OCI-M1 (cell line): ENCODE data around the gene IRF2BPL.

Source experiments
- DNase-seq: peaks from one replicate; lab custom pipeline; 2025; lab: John Stamatoyannopoulos, UW

IRF2BPL gene

DNA sequence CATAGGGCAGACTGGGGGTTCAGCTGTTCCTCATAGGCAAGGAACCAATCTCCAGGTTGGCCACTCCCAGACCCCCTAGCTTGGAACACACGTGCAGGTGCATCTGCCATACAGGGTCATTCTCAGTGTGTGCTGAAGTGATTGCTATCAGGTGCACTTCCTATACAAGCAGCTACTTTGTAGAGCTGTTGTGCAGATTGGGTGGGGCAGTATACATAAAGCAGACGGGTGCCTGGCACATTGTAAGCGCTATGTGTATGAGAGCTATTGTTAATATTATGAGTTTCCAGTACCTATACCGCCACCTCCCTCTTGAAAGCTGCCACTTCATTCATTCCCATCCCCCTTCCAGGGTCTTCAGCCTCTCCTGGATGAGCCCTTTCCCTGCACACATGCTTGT lies 17.3 kb downstream of the IRF2BPL start:
- no peak for DNase-seq

DNA sequence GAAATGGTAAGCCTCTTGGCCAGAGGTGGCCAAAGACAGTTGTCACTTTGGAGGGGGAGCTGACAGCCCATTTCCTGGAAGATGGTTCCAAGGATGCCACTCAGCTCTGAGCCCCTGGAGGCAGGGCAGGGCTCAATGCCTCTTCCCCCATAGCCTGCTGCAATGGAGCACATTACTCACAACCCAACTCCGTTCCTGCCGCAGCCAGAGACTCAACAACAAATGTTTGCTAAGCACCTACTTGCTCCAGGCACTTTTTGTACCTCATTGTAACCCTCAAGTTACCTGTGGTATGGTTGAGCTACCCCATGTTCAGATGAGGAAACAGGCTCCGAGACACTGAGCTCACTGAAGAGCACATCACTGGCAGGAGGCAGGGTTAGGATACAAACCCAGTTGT lies 19.5 kb downstream of the IRF2BPL start:
- DNase-seq = no peak

DNA sequence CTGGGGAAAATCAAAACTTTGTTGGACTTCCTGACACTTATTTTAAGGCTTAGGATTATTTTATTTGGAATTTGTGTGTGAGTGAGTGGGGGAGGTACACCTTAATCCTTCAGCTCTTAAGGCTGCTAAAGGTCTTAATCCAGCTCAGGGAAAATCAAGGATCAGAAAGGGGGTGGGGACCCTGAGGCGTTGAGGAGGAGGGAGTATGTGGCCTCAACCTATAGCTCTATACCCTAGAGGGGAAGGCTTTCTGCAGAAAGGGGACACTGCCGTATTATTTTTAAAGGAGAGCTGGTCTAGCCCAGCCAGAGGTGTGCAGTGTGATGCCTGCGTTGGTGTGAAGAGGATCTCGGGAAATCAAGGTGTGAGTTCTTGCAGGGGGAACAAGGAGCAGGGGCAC lies 20.0 kb downstream of the IRF2BPL start:
- no peak for DNase-seq

DNA sequence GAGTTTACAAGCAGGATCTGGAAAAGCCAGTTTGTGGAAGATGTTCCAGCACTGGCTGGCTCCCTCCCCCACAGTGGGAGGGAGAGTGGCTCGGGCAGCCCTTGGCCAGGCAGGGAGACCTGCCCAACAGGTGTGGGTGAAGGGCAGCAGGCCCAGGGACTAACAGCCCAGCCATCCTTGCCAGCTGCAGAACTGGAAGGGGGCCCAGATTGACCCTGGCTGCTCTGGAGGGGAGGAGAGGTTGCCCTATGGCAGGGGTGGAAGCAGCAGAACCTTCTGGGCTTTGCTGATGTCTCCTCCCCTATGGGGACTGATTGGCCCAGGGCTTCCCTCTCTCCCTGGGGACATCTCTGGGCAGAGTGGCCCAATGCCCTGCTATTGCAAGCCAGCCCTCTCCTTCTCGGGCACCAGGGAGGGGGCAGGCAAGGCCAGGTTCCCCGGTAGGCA lies 20.5 kb downstream of the IRF2BPL start:
- no peak for DNase-seq

- DNase-seq = no peak
Measured at GRCh38 chr14:77007183-77007974, 21.1 kb downstream of the IRF2BPL start.

GRCh38 chr14:77006132-77006531 lies 22.4 kb downstream of the IRF2BPL start:
- DNase-seq = no peak

- no peak for DNase-seq
Measured at GRCh38 chr14:77005559-77005958, 22.9 kb downstream of the IRF2BPL start.

DNA sequence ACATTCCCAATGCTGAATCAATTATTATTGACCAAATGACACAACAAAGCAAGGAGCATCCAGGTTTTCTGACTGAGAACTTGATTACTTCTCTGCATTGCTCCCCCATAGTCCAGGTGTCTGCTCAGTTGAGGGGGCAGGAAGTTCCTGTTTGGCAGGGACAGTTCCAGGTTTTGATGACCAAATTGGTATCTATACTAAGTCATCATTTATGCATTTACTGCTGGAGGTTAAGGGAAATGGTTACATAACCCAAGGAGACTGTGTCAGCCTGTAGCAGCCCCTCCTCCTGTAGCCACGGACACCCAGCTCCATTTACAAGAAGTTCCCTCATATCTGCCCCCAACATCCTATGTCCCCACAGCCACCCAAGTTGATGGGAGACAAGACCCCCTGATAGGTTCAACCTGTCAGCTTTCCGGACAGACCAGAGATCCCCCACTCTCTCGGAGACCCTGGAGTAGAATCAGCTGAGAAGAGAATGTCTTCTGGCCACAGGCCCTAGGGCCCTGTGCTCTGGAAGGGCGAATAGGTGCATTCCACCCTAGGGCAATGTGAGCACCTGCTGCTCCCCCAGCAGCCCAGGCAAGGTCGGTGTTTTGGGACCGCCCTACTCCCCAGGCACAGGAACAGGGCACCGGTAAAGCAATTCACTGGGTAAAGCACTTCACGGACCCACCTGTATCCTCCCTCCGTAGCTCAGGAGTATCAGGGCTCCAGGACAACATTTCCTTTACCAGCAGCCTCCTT lies 23.6 kb downstream of the IRF2BPL start:
- no peak for DNase-seq

- no peak for DNase-seq
Measured at GRCh38 chr14:77003960-77004710, 24.4 kb downstream of the IRF2BPL start.

DNA sequence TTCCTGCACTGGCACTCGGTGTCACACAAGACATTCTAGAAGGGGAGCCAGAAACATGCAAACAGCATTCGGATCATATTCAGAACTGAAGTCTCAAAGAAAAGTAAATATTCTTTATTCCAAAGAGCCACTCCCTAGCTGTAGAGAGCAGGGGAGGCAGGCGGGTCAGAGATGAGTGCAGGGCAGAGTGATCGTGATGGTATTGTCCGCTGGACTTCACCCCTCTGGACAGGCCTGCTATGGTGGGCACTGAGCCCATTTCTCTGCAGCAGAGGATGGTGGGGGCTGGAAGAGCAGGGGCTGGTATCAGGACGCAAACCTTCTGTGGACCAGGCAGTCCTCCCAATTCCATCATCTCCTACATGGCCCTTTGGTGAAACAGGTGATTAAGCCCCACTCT lies 25.6 kb downstream of the IRF2BPL start:
- no peak for DNase-seq

DNA sequence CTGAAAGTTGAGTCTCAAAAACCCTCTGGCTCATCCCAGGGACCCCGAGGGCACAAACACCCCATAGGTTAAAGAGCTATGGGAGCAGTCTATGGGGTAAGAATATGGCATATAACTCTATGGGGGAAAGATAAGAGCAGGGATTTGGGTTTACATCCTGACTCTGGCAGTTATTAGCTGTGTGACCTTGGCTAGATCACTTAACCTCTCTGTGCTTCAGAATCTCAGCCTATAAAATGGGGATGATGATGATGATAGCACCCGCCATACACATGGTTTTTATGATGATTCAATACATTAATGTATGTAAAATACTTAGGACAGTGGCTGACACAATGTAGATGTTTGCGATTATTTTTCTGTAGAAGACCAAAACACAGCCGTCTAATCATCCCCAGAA lies 26.2 kb downstream of the IRF2BPL start:
- no peak for DNase-seq

DNA sequence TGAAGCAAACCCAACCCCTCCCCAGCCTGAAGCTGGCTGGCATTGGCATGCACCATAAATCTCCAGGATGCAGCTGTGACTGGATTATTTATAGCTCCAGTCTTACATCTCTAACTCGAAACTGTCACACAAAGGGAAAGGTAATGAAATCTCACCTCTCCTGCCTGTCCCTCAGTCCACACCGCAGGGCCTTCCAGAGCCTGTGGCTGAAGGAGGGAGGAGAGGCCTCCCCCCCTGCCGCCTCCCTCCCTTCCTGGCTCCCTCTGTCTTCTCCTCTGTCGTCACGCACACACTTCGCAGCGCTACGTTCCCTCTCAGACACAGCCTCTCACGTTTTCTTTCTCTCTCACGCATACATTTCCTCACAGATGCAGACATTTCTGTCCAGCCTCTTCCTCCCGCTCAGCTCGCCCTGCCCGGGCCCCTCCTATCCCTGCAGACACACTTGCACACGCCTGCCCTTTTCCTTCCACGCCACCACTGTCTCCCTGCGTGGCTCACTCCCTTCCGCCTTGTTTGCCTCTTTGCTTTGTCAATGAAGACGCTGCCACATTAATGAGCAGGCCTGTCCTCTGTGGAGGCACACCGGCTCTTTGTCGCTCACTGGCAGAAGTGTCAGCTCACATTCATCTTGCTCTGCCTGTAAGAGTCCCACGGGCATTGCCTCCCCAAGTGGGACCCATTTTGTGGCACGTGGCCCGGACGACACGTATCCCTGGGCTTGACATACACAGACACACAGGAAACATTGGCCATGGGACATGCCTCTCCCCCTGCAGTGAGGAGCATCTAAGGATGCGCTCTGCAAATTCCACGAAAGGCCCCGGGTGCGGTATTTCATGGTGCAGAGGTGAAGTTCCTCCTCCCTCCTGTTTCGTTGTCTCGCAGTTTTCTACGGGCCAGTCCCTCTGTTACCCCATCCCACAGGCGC lies 27.9 kb downstream of the IRF2BPL start:
- no peak for DNase-seq

DNA sequence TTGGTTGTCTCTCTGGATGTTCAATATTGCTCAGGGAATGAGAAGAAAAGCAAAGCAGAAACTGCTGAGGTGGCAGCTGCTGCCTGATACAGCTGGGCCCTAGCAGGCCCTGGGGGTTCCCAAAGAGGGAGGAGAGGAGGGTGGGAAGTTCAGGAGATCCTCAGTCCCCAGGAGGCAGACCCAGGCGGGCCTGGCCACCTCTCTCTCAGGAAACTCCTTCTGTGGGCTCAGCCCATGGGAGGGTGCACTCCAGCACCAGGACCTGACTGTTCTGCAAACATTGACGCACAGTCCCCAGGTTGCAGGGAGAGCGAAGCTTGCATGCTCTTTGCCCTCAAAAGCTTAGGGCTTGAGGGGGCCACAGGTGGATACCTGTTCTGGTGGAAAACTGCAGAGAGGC lies 29.6 kb downstream of the IRF2BPL start:
- no peak for DNase-seq

GRCh38 chr14:76997257-76997970 lies 31.1 kb downstream of the IRF2BPL start:
- DNase-seq = no peak

- DNase-seq = no peak
Measured at GRCh38 chr14:76996563-76997146, 31.9 kb downstream of the IRF2BPL start.

DNA sequence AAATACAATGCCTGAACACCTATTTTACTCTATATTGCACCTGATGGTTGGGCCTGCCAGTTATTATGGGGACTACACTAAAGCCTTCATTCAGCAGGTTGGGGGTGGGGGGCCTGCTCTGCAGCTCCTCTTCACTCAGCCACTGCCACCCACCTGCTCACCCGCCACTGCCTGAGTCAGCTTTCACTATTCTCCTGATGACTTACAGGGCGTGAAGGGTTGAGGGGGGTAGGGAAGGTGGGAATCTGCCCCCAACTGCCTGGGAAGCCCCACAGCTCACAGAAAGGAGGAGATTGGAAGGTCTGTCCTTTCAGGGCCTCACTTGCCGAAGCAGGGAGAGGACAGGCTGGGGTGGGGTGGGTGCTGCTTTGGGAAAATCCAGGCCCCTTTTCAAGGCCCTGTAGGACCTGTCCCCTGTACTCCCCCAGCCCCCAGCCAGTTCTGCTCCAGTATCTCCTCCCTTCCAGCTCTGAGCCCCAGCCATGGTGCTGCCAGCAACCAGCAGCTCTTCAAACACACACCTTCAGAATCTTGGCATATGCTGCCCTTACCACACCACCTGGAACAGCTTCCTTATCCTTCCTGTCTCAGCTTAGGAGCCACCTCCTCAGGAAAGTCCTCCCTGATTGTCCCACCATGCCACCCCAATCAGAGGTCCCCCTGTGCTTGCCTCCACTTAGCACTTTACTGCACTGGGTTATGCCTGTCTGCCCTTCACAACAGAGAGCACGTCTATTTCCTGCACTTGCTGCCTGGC lies 33.1 kb downstream of the IRF2BPL start:
- DNase-seq = no peak

GRCh38 chr14:76993752-76994151 lies 34.8 kb downstream of the IRF2BPL start:
- DNase-seq = no peak

GRCh38 chr14:76990084-76990483 lies 38.4 kb downstream of the IRF2BPL start:
- DNase-seq = no peak

DNA sequence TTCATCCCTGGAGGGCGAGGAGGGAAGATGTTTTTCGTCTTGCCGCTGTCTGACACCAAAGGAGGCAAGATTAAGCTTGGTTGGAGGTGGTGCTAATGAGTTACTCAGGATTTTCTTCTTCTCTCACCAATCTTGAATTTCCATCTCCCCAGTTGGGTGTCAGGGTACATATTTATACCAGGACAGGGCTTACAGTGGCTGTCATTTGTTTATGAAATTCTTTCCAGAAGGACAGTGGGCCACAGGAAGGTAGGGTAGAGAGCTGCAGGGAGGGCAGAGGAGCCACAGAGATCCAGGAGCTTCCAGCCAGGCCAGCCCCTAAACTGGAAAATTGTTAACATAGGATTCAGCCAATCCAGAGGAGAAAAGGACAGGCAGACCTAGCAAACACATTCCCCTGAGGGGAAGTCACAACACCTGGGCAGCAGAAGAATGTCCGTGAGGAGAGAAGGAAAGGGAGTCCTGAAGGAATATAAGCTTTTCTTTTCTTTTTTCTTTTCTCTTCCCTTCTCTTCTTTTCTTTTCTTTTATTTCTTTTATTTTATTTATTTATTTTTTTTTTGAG lies 40.5 kb downstream of the IRF2BPL start:
- no peak for DNase-seq

GRCh38 chr14:76986231-76986565 lies 42.3 kb downstream of the IRF2BPL start:
- DNase-seq = no peak
